Muscle layer of colon (tissue), 2 donors: ENCODE data around the gene DSTN.

Experiments
- H3K27ac ChIP-seq: one replicate; pipeline ENCODE4 v1.7.0; 2013; ENCODE audit warnings: low read depth, mild to moderate bottlenecking, low read length, moderate library complexity
- H3K27me3 ChIP-seq, 2 donors: one replicate each; pipeline ENCODE4 v1.7.0; 2013; ENCODE audit warnings: low read length in 2 of 2, mild to moderate bottlenecking in 2 of 2; ENCODE audit not compliant: insufficient read depth in 2 of 2, control insufficient read depth in 1 of 2
- H3K36me3 ChIP-seq: one replicate; pipeline ENCODE4 v1.7.0; 2013; ENCODE audit warnings: mild to moderate bottlenecking, low read length; ENCODE audit not compliant: insufficient read depth
- H3K4me1 ChIP-seq: one replicate; pipeline ENCODE4 v1.7.0; 2013; ENCODE audit warnings: mild to moderate bottlenecking, low read length; ENCODE audit not compliant: insufficient read depth
- H3K4me3 ChIP-seq, 2 donors: one replicate each; pipeline ENCODE4 v1.7.0; 2013; ENCODE audit warnings: low read length in 2 of 2, low read depth in 1 of 2, mild to moderate bottlenecking in 1 of 2, moderate library complexity in 1 of 2
- H3K9ac ChIP-seq: one replicate; pipeline ENCODE4 v1.7.0; 2013; ENCODE audit warnings: low read length
- H3K9me3 ChIP-seq: one replicate; pipeline ENCODE4 v1.7.0; 2013; ENCODE audit warnings: mild to moderate bottlenecking, low read length
- donor health status: abdominal sarcoma.
- donor health status: Adenocarcinoma of cecum.

DSTN gene

DNA sequence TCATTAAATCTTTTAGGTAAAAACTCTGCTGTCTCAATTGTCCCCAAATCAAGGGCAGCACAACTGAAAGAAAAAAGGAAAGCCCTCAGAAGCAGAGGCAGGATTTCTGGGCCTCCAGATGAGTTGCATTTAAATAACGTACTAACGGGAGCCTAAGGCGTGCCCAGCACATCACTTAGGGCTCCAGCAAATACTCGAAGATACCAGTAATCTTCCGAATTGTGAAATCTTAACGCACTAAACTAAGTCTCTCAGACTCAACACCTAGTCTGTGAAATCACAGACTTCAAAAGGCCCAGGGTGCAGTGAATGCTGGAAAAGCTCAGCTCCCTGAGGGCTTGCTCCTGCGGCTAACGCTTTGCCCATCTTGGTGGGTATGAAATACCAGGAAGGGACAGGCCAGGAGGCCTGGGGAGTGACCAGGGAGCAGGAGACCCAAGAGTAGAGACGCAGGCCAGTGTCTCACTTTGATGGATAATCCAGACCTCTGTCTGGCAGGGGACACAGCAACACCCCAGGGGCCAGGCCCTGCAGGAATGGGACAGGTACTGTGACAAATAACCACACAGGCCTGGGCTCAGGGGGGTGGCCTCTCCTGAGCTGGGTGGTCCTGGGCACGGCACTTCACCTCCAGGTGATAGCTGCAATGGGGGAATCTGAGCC lies 75.8 kb downstream of the DSTN start:
- no peaks in the 10 kb centered on the region for H3K9me3 ChIP-seq
- no peak overlapping the region for H3K27ac ChIP-seq
- peaks cover 19% of the 10 kb centered on the region for H3K36me3 ChIP-seq
- H3K4me1 ChIP-seq: peaks cover 70% of the 10 kb centered on the region
- H3K4me3 ChIP-seq: no peak overlapping the region
- no peak overlapping the region for H3K9ac ChIP-seq
- H3K27me3 ChIP-seq: no peaks in the 10 kb centered on the region

DNA sequence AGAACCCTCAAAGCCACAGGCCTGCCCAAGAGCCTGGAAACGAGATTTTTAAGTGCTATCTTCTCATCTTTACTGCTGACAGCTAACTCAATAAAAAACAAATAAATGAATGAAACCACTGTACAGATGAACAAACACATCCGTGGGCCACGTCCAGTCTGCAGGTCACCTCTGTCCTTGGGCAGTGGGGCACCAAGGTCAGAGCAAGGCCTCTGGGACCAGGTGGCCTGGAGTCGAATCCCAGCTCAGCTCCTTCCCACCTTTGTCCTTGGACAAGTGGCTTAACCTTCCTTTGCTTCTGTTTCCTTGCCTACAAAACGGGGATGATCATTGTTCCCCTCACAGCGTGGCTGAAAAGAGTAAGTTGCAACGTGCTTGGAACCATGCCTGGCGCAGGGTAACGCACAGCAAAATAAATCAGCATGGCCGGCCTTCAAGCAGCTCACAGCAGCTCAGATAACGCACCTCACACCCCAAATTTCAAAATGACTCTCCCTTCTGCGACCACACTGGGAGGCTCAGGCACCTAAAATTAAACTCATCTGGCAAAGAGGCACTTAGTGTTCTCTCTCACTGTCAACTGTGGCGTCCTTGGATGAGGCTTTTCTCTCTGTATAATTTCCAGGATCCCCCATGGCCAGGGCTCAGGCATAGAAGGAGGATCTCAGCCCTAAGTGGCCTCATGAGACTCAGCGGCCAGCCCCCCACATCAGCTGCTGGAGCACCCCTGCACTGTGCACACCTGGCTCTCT lies 76.5 kb downstream of the DSTN start:
- H3K4me3 ChIP-seq: no peak overlapping the region
- no peaks in the 10 kb centered on the region for H3K9me3 ChIP-seq
- peaks cover 14% of the 10 kb centered on the region for H3K36me3 ChIP-seq
- peaks cover 77% of the 10 kb centered on the region for H3K4me1 ChIP-seq
- no peak overlapping the region for H3K9ac ChIP-seq
- no peaks in the 10 kb centered on the region for H3K27me3 ChIP-seq
- no peak overlapping the region for H3K27ac ChIP-seq

DNA sequence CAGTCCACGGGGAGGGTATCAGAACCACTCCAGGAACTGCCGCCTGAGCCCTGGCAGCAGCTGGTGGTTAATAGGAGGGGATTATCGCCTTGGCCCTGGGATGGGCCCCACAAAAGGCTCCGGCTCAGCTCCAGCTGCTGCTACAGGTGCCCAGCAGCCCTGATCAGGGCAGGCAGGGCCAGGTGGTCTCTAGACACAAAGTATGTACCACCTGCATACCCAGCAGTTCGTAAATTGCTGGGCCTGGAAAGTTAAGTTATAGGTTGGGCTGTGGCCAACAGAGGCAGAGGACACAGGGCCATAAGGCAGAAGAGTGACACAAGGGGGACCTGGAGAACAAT lies 77.1 kb downstream of the DSTN start:
- H3K4me3 ChIP-seq: no peak overlapping the region
- H3K9ac ChIP-seq: no peak overlapping the region
- H3K36me3 ChIP-seq: peaks cover 9% of the 10 kb centered on the region
- H3K27me3 ChIP-seq: no peaks in the 10 kb centered on the region
- H3K9me3 ChIP-seq: no peaks in the 10 kb centered on the region
- no peak overlapping the region for H3K27ac ChIP-seq
- H3K4me1 ChIP-seq: peaks cover 82% of the 10 kb centered on the region

DNA sequence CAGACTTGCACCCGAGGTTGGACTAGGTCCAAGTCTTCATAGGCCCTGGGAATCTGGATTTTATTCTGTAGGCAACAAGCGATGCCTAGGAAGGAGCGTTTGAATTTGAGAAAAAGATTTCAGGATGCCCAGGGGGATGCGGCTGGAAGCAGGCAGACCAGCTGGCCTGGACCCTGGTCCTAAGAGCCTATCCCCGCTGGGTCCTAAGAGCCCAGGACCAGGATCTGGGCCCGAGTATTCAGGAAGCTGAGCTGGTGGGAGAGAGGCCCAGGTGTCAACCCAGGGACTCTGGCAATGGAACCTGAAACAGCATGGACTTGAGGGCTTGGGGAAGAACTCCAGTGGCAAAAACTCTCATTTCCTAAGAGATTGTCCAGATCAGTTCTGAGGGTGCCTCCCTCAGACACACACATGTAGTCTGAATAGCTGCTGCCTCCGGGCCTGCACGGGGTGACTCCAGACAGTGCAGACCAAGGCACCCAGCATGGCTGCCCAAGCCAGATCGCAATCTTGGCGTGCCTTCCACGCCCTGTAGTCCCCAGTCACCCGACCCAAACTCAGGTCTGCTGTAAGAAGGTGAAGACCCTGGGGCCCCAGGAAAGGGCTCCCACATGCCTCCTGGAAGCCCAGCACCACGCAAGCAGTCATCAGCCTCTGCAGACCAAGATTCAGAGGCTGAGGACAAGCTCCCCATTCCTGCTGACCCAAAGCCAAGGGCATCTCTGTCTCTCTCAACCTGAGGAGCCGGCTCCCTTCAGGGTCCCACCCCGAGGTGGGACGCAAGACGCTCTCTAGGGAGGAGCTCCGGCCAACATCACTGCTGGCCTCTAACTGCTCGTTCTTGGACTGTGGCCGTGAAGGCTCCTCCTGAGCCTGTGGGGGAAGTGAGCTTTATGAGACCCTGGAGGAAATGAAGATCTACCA lies 77.8 kb downstream of the DSTN start:
- H3K4me1 ChIP-seq: peaks cover 82% of the 10 kb centered on the region

DNA sequence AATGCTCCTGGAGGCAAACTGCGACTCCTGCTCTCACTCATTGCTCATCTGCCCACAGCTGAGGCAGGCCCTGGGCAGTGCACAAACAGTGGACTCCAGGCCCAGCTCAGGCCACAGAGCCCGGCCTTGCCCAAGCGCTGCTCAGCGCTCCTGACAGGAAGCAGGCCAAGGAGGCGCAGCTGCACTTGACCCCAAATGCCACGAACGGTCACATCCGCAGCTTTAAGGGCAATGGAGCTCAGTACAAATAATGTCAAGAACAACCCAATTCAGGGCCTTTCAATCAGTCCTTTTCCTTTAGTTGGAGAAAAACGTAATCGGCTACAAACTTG lies 78.4 kb downstream of the DSTN start:
- H3K9ac ChIP-seq: no peak overlapping the region
- peaks cover 82% of the 10 kb centered on the region for H3K4me1 ChIP-seq
- no peak overlapping the region for H3K4me3 ChIP-seq
- no peaks in the 10 kb centered on the region for H3K36me3 ChIP-seq
- no peaks in the 10 kb centered on the region for H3K27me3 ChIP-seq
- no peak overlapping the region for H3K27ac ChIP-seq
- H3K9me3 ChIP-seq: no peaks in the 10 kb centered on the region

More for the DNA sequence above, 77.8 kb downstream of the DSTN start:
- no peak overlapping the region for H3K27ac ChIP-seq
- no peaks in the 10 kb centered on the region for H3K9me3 ChIP-seq
- H3K27me3 ChIP-seq: no peaks in the 10 kb centered on the region
- no peak overlapping the region for H3K4me3 ChIP-seq
- H3K9ac ChIP-seq: no peak overlapping the region
- peaks cover 2% of the 10 kb centered on the region for H3K36me3 ChIP-seq

DNA sequence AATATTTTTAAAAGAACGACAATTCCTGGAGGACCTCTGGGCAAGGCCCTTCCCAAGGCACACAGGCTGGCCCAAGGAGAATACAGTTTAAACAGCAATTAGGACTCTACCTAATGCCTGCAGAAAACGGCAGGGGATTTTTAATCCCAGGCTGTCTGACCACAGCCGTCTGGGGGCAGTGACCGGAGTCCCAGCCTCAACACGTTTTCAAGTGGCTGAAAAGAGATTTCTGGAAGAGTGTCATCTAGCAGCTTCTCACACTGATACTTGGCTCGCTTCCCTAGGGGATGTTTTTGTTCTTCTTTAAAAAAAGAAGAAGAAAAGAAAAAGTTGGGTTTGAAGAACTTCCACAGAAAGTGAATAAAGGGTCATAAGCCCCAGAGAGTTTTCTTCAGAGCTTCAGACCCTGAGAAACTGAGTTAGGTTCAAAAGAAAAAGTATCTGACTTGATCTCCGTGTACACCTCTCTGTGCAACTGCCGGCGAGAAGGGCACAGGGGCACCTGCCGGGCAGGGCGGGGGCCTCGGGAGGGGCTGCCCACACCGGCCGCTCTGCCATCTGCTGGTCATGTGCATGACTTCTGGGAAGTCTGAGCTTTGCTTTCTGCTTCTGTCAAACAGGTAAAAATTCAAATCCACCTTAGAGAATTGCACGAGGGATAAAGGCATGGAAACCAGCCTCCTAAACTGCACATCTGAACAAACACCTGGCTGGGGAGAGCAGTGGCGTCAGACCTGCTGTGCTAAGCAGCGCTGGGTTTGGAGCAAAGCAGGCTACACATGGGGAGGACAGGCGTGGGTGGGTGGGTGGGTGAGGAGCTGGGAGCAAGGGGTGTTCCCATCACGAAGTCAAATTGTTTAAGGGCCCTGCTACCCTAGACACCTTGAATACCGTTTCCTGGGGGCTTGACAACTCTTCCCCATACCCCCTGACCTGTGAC lies 79.2 kb downstream of the DSTN start:
- Histone ChIP-seq H3K27ac (no peak overlapping the region), H3K9me3 (no peaks in the 10 kb centered on the region), H3K27me3 (no peaks in the 10 kb centered on the region), H3K4me1 (peaks cover 74% of the 10 kb centered on the region), H3K4me3 (no peak overlapping the region), H3K9ac (no peak overlapping the region), H3K36me3 (peaks cover 3% of the 10 kb centered on the region)

DNA sequence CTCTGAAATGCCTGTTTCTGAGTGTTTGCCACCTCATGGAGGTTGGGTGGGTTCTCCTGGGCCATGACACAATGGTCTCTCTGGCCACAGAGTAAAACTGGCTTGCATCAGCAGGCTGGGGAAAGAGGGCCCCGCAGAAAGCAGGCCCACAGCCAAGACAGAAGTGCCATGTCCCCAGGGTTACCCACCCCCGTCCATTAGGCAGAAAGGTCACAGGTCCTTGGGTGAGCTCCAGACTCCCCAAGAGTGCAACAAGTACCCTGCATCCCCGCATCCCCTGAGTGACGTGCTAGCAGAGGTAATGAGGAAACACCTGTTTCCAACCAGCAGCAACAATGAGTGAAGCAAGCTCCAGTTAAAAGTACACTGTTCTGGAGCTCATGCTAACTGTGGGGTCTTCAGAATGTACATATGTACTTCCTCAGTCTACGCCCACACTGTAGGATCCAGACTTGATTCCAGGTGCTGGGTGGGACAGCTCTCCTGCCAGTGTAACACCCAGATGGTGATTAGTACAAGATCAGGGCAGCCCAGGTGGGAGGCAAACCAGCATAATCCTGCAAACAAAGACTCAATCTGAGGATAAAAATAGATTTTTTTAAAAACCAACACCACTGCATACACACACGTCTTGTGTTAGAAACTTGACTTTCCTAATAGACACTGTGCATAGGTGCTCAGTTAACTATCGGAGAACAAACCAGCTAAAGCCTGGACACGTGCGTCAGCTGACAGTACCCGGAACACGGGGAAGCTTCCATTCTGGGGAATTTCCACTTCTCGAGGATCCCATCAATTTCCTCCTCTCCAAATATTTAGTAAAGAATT lies 80.6 kb downstream of the DSTN start:
- Histone ChIP-seq H3K27ac (no peak overlapping the region), H3K9ac (no peak overlapping the region), H3K27me3 (no peaks in the 10 kb centered on the region), H3K9me3 (no peaks in the 10 kb centered on the region), H3K4me3 (no peak overlapping the region), H3K4me1 (peaks cover 64% of the 10 kb centered on the region), H3K36me3 (peaks cover 6% of the 10 kb centered on the region)

DNA sequence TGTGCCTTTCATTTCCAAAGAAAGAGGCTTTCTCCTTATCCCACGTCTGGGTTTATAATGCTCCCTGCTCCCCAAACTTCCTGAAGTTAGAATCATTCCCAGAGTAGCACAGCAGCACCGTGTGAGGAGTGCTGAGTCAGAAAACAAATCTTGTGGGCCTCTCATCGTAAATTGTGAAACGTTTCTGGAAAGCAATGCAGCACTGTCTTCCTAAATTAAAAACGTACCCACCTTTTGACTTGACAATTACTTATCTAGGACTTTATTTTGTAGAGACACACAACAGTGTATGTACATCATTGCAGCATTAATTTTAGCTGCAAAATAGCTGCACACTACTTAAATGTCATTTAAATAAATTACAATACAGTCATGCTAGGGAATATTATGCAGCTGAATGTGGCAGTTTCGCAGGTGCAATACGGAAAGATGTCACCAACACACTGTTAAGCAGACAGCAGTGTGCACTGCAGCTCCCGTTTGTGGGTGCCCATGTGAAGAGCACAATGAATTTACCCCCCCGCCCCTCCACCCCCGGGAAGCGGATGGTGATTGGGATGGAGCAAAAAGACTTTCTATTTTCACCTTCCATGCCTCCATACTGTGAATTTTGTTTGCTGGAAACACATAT lies 81.4 kb downstream of the DSTN start:
- Histone ChIP-seq H3K9me3 (no peaks in the 10 kb centered on the region), H3K27ac (no peak overlapping the region), H3K4me1 (peaks cover 56% of the 10 kb centered on the region), H3K36me3 (peaks cover 11% of the 10 kb centered on the region), H3K4me3 (no peak overlapping the region), H3K9ac (no peak overlapping the region), H3K27me3 (no peaks in the 10 kb centered on the region)

DNA sequence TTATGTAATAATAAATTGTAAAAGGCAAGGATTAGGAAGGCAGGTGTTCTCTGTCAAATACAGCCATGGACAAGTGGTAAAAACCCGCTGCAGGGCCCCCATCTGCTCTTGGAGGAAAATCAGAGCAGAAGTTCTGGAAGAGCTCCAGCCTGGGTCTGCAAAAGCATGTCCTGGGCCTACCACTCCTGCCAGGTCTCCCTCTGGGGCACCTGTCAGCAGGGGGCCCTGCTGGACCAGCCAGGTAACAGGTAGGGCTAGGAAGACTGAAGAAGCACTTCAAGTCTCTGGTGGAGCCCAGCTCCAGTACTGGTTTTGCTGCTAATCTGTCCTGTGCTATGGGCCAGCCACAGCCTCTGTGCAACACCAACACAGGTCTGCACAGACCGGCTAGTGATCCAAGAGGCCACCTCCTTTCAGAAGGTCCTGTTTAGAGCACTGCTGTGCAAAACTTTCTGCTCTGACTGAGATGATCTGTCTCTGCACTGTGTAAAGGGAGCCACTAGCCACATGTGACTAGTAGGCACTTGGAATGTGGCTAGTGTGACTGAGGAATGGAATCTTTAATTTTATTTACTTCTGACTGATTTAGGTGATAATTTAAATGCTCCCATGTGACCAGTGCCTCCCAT lies 82.0 kb downstream of the DSTN start:
- Histone ChIP-seq H3K4me1 (peaks cover 50% of the 10 kb centered on the region), H3K9ac (no peak overlapping the region), H3K9me3 (no peaks in the 10 kb centered on the region), H3K27ac (no peak overlapping the region), H3K4me3 (no peak overlapping the region), H3K36me3 (peaks cover 11% of the 10 kb centered on the region), H3K27me3 (no peaks in the 10 kb centered on the region)

DNA sequence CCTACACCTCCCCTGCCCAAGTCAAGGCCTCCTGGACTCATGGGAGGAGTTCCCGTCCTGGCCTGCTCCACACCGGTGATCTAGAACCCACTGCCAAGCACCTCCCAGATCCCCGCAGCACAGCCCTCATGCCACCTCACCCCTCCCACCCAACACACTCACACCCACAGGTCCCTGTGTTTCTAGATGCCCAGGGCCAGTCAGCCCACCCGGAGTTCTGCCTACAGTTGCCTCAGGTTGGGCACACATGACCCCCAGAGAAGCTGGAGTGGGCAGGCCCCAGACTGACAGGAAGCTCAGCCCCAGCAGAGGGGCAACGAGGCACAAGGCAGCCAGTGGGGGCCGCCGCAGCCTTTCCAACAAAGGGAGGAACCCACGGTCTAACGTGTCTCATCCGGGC lies 82.5 kb downstream of the DSTN start:
- Histone ChIP-seq H3K9ac (no peak overlapping the region), H3K36me3 (peaks cover 11% of the 10 kb centered on the region), H3K4me3 (no peak overlapping the region), H3K4me1 (peaks cover 45% of the 10 kb centered on the region), H3K27ac (no peak overlapping the region), H3K27me3 (no peaks in the 10 kb centered on the region), H3K9me3 (no peaks in the 10 kb centered on the region)
